DND-41 (cell line): ENCODE results near the gene TTC28.

ENCODE experiments used
- ATAC-seq: fragments of 200-7000 bp; cut with Tn5 transposase; 3 replicates; pipeline ENCODE4 v1.9.1; 2021; ENCODE audit warnings: low read depth; ENCODE audit not compliant: insufficient read depth
- DNase-seq: peaks from one replicate; pipeline ENCODE4 v3.0.0-alpha.2; 2020
- H2AFZ ChIP-seq: 2 replicates; pipeline ENCODE4 v1.6.0; 2012; ENCODE audit warnings: low read depth, low read length
- H3K27ac ChIP-seq: 2 replicates; pipeline ENCODE4 v1.5.1; 2012; ENCODE audit warnings: low read length, inconsistent platforms
- H3K27me3 ChIP-seq: fragments of 200-600 bp; sonication (generic); 2 replicates; pipeline ENCODE4 v1.6.0; 2012; ENCODE audit warnings: low read length, mild to moderate bottlenecking, inconsistent platforms; ENCODE audit not compliant: insufficient read depth, poor library complexity
- H3K36me3 ChIP-seq: 2 replicates; pipeline ENCODE4 v1.5.1; 2012; ENCODE audit warnings: low read length, inconsistent platforms; ENCODE audit not compliant: insufficient read depth
- H3K4me1 ChIP-seq: 2 replicates; pipeline ENCODE4 v1.5.1; 2012; ENCODE audit warnings: mild to moderate bottlenecking, low read length; ENCODE audit not compliant: insufficient read depth
- H3K4me2 ChIP-seq: 2 replicates; pipeline ENCODE4 v1.6.0; 2012; ENCODE audit warnings: mild to moderate bottlenecking, moderate library complexity, low read length, inconsistent platforms; ENCODE audit not compliant: insufficient read depth
- H3K4me3 ChIP-seq, 2 experiments: fragments of 200-600 bp in 1 of 2; shearing (Covaris generic) in 1 of 2; 2 replicates each; pipeline ENCODE4 v1.5.1; 2012 to 2016; ENCODE audit warnings: inconsistent platforms in 2 of 2, low read length in 2 of 2, mild to moderate bottlenecking in 2 of 2, low read depth in 1 of 2, moderate library complexity in 1 of 2
- H3K79me2 ChIP-seq: 2 replicates; pipeline ENCODE4 v1.6.0; 2012; ENCODE audit warnings: low read length, inconsistent platforms; ENCODE audit not compliant: insufficient read depth
- H3K9ac ChIP-seq: 2 replicates; pipeline ENCODE4 v1.6.0; 2012; ENCODE audit warnings: low read depth, mild to moderate bottlenecking, inconsistent platforms, low read length, moderate library complexity
- H3K9me3 ChIP-seq: 2 replicates; pipeline ENCODE4 v1.5.1; 2012; ENCODE audit warnings: low read length, moderate library complexity, mild to moderate bottlenecking, inconsistent platforms; ENCODE audit not compliant: insufficient read depth, severe bottlenecking
- H4K20me1 ChIP-seq: 2 replicates; pipeline ENCODE4 v1.6.0; 2012; ENCODE audit warnings: low read length; ENCODE audit not compliant: insufficient read depth
- CTCF ChIP-seq: IDR thresholded peaks from 2 replicates; pipeline ENCODE4 v1.5.1; 2012; ENCODE audit warnings: borderline replicate concordance, low read length, moderate library complexity, mild to moderate bottlenecking; ENCODE audit not compliant: poor library complexity, severe bottlenecking; ENCODE audit errors: extremely low read depth
- EZH2 ChIP-seq: IDR thresholded peaks from 3 replicates; pipeline ENCODE4 v1.6.1; 2012; ENCODE audit warnings: borderline replicate concordance, low read depth, mild to moderate bottlenecking, moderate library complexity, low read length, inconsistent platforms; ENCODE audit not compliant: severe bottlenecking

TTC28 gene

GRCh38 chr22:27961182-27961581 is 718.5 kb downstream of the TTC28 start:
- ATAC-seq (no peak), DNase-seq (no peak)
- H3K27me3 ChIP-seq: no peaks in the 10 kb centered on the region
- no peaks in the 10 kb centered on the region for H3K9me3 ChIP-seq
- H3K79me2 ChIP-seq: no peaks in the 10 kb centered on the region
- H3K4me3 ChIP-seq: no peak overlapping the region
- no peak overlapping the region for H3K27ac ChIP-seq
- H2AFZ ChIP-seq: no peak overlapping the region
- no peaks in the 10 kb centered on the region for H3K36me3 ChIP-seq
- no peak overlapping the region for H3K9ac ChIP-seq
- no peaks in the 10 kb centered on the region for H3K4me1 ChIP-seq
- H4K20me1 ChIP-seq: no peaks in the 10 kb centered on the region
- H3K4me2 ChIP-seq: no peak overlapping the region
- TF ChIP-seq EZH2 (no peak), CTCF (no peak)

GRCh38 chr22:27959335-27960090 is 720.1 kb downstream of the TTC28 start:
- ATAC-seq (no peak), DNase-seq (no peak)
- no peak overlapping the region for H3K4me3 ChIP-seq
- no peak overlapping the region for H3K4me2 ChIP-seq
- H3K27me3 ChIP-seq: no peaks in the 10 kb centered on the region
- H3K36me3 ChIP-seq: no peaks in the 10 kb centered on the region
- no peaks in the 10 kb centered on the region for H3K9me3 ChIP-seq
- no peaks in the 10 kb centered on the region for H4K20me1 ChIP-seq
- H2AFZ ChIP-seq: no peak overlapping the region
- TF ChIP-seq CTCF (no peak), EZH2 (no peak)
- H3K9ac ChIP-seq: no peak overlapping the region
- no peaks in the 10 kb centered on the region for H3K79me2 ChIP-seq
- H3K4me1 ChIP-seq: no peaks in the 10 kb centered on the region
- H3K27ac ChIP-seq: no peak overlapping the region

GRCh38 chr22:27952779-27953178 is 726.9 kb downstream of the TTC28 start:
- Histone ChIP-seq H4K20me1 (no peaks in the 10 kb centered on the region), H3K79me2 (no peaks in the 10 kb centered on the region), H3K27me3 (no peaks in the 10 kb centered on the region), H3K4me2 (no peak overlapping the region), H3K9me3 (no peaks in the 10 kb centered on the region), H3K36me3 (no peaks in the 10 kb centered on the region), H3K4me1 (no peaks in the 10 kb centered on the region), H2AFZ (no peak overlapping the region), H3K27ac (no peak overlapping the region), H3K4me3 (no peak overlapping the region), H3K9ac (no peak overlapping the region)
- DNase-seq: no peak
- no peak for TF ChIP-seq CTCF
- TF ChIP-seq EZH2: no peak
- no peak for ATAC-seq
